DOHH2 (cell line): Measurements from ENCODE around the gene SV2B.

Experiments
- CTCF ChIP-seq: fragments of 200-600 bp; sonication (generic); IDR thresholded peaks from one replicate; pipeline ENCODE4 v1.5.1; 2014; ENCODE audit warnings: antibody characterized with exemption, mild to moderate bottlenecking, low read depth, low read length; ENCODE audit not compliant: poor library complexity, severe bottlenecking
- EZH2phosphoT487 ChIP-seq: fragments of 200-600 bp; sonication (generic); IDR thresholded peaks from 2 replicates; pipeline ENCODE4 v1.6.1; 2017; ENCODE audit warnings: borderline replicate concordance, mild to moderate bottlenecking, antibody characterized with exemption, low read length, moderate library complexity, mixed read lengths

GRCh38 chr15:91329914-91330313 is 229.9 kb downstream of the SV2B start:
- TF ChIP-seq CTCF (no peak), EZH2phosphoT487 (no peak)
